Cardiac muscle cell (in vitro differentiated cells and primary cell): Measurements from ENCODE around the gene FAM222B. TPM values are rescaled to one million over a fixed set of nuclear protein-coding genes. Genes with fewer than 3 reads are reported as not detected.

Experiments used
- DNase-seq, 2 donors: peaks; one replicate each; pipeline versions ENCODE4 v3.0.0 to v3.0.0-alpha.2; 2010 to 2017; ENCODE audit warnings: low read depth in 1 of 2, low spot score in 1 of 2
- H3K27ac ChIP-seq: fragments of 200-600 bp; sonication (generic); 2 replicates; pipeline ENCODE4 v1.5.1; 2016
- H3K27me3 ChIP-seq: fragments of 200-600 bp; sonication (generic); 2 replicates; pipeline ENCODE4 v1.6.0; 2016; ENCODE audit warnings: control low read depth
- H3K36me3 ChIP-seq: fragments of 200-600 bp; sonication (generic); 2 replicates; pipeline ENCODE4 v1.5.1; 2016; ENCODE audit warnings: control low read depth
- H3K4me1 ChIP-seq: fragments of 200-600 bp; sonication (generic); 2 replicates; pipeline ENCODE4 v1.8.1; 2017; ENCODE audit warnings: low read depth, mild to moderate bottlenecking, mixed run types
- H3K4me3 ChIP-seq: fragments of 200-600 bp; sonication (generic); 2 replicates; pipeline ENCODE4 v1.5.1; 2016; ENCODE audit warnings: mild to moderate bottlenecking
- H3K9me3 ChIP-seq: fragments of 200-600 bp; sonication (generic); 2 replicates; pipeline ENCODE4 v1.5.1; 2017; ENCODE audit warnings: low read depth, mild to moderate bottlenecking, control low read depth
- CTCF ChIP-seq: IDR thresholded peaks from 2 replicates; pipeline ENCODE4 v1.5.1; 2012; ENCODE audit warnings: low read depth, mild to moderate bottlenecking, low read length
- polyA plus RNA-seq: library from polyadenylated mRNA; unstranded; fragments of >200 nt; fragmentation: Nextera tagmentation; extraction: Ambion mirVana; gene quantifications from 2 replicates; pipeline ENCODE4 v1.2.1, GENCODE V29; 2016
- total RNA-seq: library from RNA; depleted of rRNA; stranded (reverse); fragments of >200 nt; gene quantifications from 2 replicates; pipeline ENCODE4 v1.2.3, GENCODE V29; 2016

The FAM222B gene
- total and polyA plus RNA-seq, 2 experiments from 2014 or later, result 19.4 to 34.1 TPM

- H3K27ac ChIP-seq, result peak within 1 kb of the TSS; percentile 90
- TF ChIP-seq CTCF, result peak; percentile 26
Observed at GRCh38 chr17:28717578-28718332, 124.8 kb downstream of the FAM222B start, which contains the start of gene RAB34. RAB34 (minus strand) TSS chr17:28717868; CDS start chr17:28717266, 602 bp downstream.

DNA sequence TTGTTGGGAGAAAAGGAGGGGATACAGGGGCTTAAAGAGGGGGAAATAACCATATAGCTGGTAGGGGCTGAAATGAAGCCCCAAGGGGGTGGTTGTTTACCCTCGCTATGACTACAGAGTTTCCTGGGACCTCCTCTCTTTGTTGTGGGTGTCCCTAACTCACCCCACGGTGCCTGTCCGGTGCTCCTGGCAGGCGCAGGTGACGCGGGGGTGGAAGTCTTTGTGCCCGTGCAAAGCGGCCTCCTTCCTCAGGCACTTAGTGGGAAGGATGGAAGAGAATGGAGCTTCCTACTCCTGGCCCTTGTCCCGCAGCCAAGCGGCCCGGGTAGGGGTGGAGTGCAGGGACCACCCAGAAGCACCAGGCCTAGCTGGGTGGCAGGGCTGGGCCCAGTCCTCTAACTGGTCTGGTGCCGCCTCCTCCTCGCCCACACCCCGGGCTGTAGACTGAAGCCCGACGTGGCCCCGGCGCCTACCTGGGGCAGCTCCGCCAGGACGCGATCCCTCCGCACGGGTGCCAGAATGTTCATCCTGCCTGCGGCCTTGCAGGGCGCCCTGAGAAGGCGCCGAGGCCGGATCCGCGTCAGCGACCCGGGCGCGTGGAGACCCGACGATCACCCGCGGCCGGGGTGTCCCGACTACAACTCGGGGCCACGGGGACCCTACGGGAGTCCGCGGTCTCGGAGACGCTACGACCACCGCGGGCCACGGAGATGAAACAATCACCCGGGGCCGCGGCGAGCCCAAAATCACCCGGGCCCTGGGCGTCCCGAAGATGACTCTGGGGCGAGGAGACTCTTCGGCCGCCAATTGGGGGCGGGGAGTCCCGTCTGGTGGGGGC, 125.6 kb downstream of the FAM222B start:
- H3K4me1 ChIP-seq, result peaks cover 24% of the 10 kb centered on the region
- peak overlapping the region; percentile 50 for H3K4me3 ChIP-seq
- peak overlapping the region; percentile 90 for H3K27ac ChIP-seq
- peak; percentile 51 to 54 for DNase-seq
- H3K27me3 ChIP-seq, result no peaks in the 10 kb centered on the region
- no peak for TF ChIP-seq CTCF
- H3K9me3 ChIP-seq, result no peaks in the 10 kb centered on the region
- peaks cover 24% of the 10 kb centered on the region for H3K36me3 ChIP-seq

More at GRCh38 chr17:28717578-28718332, 124.8 kb downstream of the FAM222B start, which contains the start of gene RAB34:
- peak; percentile 94 to 97 for DNase-seq
- no peaks in the 10 kb centered on the region for H3K9me3 ChIP-seq
- H3K4me3 ChIP-seq, result peak within 1 kb of the TSS; percentile 50
- peaks cover 21% of the 10 kb centered on the region for H3K4me1 ChIP-seq
- H3K36me3 ChIP-seq, result peaks cover 24% of the 10 kb centered on the region
- no peaks in the 10 kb centered on the region for H3K27me3 ChIP-seq

- no peak for TF ChIP-seq CTCF
- H3K27ac ChIP-seq, result no peak overlapping the region
- no peak for DNase-seq
- H3K9me3 ChIP-seq, result no peaks in the 10 kb centered on the region
- H3K4me3 ChIP-seq, result no peak overlapping the region
- H3K27me3 ChIP-seq, result no peaks in the 10 kb centered on the region
- peaks cover 20% of the 10 kb centered on the region for H3K4me1 ChIP-seq
- H3K36me3 ChIP-seq, result peaks cover 13% of the 10 kb centered on the region
Observed at GRCh38 chr17:28715217-28715616, 127.4 kb downstream of the FAM222B start.

DNA sequence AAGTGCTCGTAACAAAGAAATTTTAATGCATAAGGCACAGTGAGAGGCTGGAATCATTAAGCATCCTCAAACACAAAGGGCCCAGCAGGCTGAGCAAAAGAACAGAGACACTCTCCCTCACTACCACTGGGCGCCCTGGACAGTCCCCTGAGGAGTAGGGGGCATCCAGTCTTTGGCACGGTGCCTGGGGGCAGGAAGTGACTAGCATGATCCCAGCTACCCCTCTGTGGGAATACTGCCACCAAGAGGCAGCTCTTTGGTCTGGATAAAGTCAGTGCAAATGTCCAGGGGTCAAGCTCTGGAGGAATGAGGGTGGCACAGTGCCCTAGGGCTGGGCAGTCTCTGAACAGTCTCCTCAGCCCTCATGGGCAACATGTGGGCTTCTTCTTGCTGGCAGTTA, 128.3 kb downstream of the FAM222B start:
- no peak for TF ChIP-seq CTCF
- peaks cover 25% of the 10 kb centered on the region for H3K4me1 ChIP-seq
- H3K4me3 ChIP-seq, result no peak overlapping the region
- H3K9me3 ChIP-seq, result no peaks in the 10 kb centered on the region
- DNase-seq, result no peak
- H3K36me3 ChIP-seq, result peaks cover 13% of the 10 kb centered on the region
- no peak overlapping the region for H3K27ac ChIP-seq
- H3K27me3 ChIP-seq, result no peaks in the 10 kb centered on the region

DNA sequence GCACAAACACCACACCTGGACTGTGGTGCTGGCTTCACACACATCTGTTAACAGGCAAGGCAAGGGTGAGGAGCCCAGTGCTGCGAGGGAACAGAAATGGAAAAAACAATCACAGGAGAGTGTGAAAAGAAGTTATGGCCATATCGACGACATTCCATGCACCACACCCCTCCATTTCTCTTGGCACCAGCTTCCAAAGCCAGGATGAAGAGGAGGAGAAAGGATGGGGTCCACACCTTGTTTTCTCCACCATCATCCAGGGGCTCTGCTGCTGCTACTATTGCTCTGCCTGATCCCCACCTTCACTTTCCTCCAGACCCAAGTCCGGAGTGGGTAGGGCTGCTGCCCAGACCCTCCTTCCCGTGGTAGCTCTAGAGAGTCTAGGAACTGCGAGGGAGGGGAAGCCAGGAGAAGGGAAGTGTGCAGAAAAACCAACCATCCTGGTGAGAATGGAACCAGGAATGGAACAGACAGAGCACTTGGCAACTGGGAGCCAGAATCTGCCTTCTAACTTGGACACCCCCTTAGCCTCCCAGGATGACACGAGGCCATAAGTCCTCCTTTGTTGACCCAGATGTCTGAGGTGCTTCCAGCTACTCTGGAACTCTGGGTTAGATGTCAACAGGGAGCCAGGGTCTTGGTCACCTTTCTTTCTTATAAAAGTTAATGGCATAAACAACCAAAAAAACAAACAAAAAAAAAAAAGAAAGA, 129.7 kb downstream of the FAM222B start:
- TF ChIP-seq CTCF, result no peak
- DNase-seq, result no peak
- H3K4me1 ChIP-seq, result peaks cover 16% of the 10 kb centered on the region
- H3K9me3 ChIP-seq, result no peaks in the 10 kb centered on the region
- H3K36me3 ChIP-seq, result peaks cover 13% of the 10 kb centered on the region
- H3K27ac ChIP-seq, result no peak overlapping the region
- no peak overlapping the region for H3K4me3 ChIP-seq
- H3K27me3 ChIP-seq, result no peaks in the 10 kb centered on the region
